Measurements from ENCODE around the gene CD22.
"Not testable (repeated sequence)": the region's sequence is repeated elsewhere in the genome, so short reads cannot be mapped to it uniquely, and the experiment has no call there.

CD22 gene

GRCh38 chr19:35328851-35329285 is at the start of gene CD22:
CD22 (plus strand) TSS chr19:35329187; CDS start chr19:35332041, 2,854 bp downstream.
- no peak for DNase-seq (ENCODE audit: low read depth)

DNA sequence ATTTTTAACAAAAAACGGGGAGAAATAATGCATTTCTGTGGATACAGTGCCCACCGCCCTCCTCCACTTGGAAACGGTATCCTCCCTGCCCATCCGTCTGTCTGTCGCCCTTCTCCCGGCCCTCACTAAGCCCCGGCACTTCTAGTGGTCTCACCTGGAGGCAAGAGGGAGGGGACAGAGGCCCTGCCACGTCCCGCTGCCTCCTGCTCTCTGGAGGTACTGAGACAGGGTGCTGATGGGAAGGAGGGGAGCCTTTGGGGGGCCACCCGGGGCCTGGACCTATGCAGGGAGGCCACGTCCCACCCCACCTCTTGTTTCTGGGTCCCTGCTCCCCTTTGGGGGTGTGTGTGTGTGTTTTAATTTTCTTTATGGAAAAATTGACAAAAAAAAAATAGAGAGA is 49.6 kb upstream of the CD22 start:
- no peak for DNase-seq (ENCODE audit: low read depth)

GRCh38 chr19:35279985-35280821 is 48.8 kb upstream of the CD22 start:
- DNase-seq (ENCODE audit: low read depth) = no peak

GRCh38 chr19:35281303-35281702 is 47.7 kb upstream of the CD22 start:
- no peak for DNase-seq (ENCODE audit: low read depth)

DNA sequence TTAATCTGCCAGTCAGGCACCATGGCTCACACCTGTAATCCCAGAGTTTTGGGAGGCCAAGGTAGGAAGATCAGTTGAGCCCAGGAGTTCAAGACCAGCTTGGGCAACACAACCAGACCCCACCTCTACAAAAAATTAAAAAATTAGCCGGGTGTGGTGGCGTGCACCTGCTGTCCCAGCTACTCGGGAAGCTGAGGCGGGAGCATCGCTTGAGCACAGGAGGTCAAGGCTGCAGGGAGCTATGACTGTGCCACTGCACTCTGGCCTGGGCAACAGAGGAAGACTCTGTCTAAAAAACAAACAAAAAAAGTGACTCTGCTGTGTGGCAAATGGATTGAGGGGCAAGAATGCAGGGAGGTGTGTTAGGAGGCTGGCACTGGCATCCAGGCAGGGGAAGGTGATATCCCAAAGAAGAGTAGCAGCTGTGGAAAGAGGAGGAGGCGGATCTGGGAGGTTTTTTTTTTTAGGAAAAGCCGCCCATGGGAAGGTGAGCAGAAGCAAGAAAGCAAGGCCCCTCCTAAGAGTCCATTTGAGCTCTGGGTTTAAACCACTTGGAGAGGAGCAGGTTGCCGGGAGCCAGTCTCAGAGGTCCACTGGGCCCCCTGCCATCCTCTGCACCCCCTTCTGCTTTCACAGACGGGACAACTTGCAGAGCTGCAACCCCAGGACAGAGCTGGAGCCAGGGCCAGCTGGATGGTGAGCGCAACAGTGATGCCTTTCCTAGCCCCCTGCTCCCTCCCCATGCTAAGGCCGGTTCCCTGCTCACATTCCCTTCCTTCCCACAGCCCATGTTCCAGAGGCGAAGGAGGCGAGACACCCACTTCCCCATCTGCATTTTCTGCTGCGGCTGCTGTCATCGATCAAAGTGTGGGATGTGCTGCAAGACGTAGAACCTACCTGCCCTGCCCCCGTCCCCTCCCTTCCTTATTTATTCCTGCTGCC is 44.6 kb upstream of the CD22 start:
- DNase-seq (ENCODE audit: low read depth) = no peak

GRCh38 chr19:35285095-35285449 is 43.9 kb upstream of the CD22 start:
- no peak for DNase-seq (ENCODE audit: low read depth)

GRCh38 chr19:35285465-35285864 is 43.5 kb upstream of the CD22 start:
- not testable (repeated sequence) for DNase-seq (ENCODE audit: low read depth)

- DNase-seq (ENCODE audit: low read depth) = not testable (repeated sequence)
Measured at GRCh38 chr19:35286101-35286500, 42.9 kb upstream of the CD22 start.

GRCh38 chr19:35287713-35288112 is 41.3 kb upstream of the CD22 start:
- no peak for DNase-seq (ENCODE audit: low read depth)

DNA sequence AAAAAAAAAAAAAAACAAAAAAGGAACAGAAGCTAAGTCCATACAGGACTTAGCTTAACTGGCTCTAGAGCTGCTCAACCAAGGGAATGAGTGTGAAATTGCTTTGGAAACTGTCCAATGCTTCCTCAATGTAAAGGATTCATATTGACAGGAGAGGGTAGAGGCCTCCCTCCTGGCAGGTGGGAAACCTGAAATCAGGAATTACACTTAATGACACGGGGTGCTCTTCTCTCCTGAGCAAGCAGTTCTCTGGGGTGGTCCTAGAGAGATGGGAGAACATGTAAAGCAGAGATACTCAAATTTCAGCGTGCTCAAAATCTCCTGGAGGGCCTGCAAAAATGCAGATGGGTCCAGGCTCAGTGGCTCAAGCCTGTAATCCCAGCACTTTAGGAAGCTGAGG is 40.7 kb upstream of the CD22 start:
- DNase-seq (ENCODE audit: low read depth) = no peak

- no peak for DNase-seq (ENCODE audit: low read depth)
Measured at GRCh38 chr19:35288906-35289305, 40.1 kb upstream of the CD22 start.

- DNase-seq (ENCODE audit: low read depth) = no peak
Measured at GRCh38 chr19:35290381-35291127, 38.4 kb upstream of the CD22 start.

GRCh38 chr19:35291259-35291658 is 37.7 kb upstream of the CD22 start:
- no peak for DNase-seq (ENCODE audit: low read depth)

DNA sequence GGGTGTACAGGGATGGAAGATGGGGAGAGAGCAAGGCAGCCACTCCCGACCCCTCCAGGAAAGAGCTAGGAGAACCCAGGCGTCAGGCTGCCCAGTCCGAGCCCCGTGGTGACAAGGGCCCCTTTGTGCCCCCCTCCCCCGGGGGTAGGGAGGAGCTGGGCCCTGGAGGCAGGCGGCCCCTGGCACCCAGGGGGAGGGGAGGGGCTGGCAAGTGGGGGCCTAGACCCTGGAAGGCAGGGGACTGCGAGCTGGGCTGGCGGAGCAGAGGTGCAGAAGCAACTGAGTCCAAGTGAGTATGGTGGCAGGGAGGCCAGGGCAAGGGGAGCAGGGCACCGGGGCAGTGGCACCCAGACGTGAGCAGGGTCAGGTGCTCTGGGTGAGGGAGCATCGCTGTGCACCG is 37.1 kb upstream of the CD22 start, which contains the start of gene MAG:
MAG (plus strand) TSS at position 246 of the 400 bp plus-strand sequence. CDS start 3,248 bp downstream, outside the sequence.
- no peak for DNase-seq (ENCODE audit: low read depth)

DNA sequence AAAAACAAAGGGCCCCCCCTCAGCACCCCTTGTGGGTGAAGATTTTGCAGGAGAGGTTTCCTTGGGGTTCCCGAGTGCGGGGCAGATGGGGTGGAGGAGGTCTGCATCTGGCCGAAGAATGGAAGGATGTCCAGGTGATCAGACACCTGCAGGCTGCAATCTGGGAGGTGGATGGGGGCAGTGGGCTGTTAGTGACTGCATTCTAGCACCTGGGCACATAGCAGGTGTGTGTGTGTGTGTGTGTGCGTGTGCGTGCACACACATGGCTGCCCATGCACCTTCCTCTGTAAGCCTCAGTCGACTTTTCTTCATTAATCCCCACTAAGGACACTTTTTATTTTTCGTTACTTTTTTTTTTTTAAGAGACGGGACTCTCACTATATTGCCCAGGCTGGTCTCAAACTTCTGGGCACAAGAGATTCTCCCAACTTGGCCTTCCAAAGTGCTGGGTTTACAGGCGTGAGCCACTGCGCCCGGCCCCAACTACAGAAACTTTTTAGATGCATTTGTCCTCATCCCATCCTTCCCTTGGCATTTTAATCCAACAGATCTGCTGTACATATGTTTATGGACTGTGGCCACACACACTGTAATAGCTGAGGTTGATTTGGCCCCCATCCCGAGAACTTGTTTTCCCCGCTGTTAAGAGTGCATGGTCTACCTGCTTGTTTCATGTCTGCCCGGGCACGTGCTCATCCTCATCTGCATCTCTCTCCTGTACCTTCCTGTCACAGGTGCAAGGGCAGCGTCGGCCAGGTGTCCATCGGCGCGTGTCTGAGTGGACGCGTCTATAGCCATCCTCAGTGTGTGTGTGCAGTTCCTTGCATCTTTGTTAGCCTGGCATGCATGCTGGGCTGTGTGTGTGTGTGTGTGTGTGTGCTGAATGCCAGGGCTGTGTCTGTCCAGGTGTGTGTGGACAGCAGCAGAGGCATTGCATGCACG is 36.3 kb upstream of the CD22 start:
- no peak for DNase-seq (ENCODE audit: low read depth)

DNA sequence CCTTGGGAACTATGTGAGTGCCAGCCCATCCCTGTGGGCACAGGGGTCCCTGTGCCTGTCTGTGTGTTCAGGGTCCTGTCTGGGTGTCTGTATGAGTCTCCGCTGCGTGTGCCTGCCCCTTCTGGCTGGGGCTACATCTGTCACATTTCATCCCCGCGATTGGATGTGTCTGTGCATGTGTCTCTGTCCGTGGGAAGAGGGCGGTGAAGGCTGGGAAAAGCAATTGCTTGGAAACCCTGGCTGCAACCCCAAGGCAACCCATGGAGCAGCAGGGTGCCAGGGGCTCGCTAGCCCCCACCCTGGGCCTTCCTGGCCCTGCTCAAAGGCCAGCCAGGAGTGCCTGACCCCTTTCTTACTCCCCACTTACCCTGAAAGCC is 35.6 kb upstream of the CD22 start:
- no peak for DNase-seq (ENCODE audit: low read depth)

GRCh38 chr19:35293808-35294207 is 35.2 kb upstream of the CD22 start:
- no peak for DNase-seq (ENCODE audit: low read depth)

GRCh38 chr19:35294328-35294727 is 34.7 kb upstream of the CD22 start:
- no peak for DNase-seq (ENCODE audit: low read depth)

GRCh38 chr19:35294859-35295791 is 33.9 kb upstream of the CD22 start:
- DNase-seq (ENCODE audit: low read depth) = no peak
